ENCODE results near the gene AMBRA1.
A peak's percentile ranks its signal among the peaks of the same experiment; 100 is the strongest.

The AMBRA1 gene

DNA sequence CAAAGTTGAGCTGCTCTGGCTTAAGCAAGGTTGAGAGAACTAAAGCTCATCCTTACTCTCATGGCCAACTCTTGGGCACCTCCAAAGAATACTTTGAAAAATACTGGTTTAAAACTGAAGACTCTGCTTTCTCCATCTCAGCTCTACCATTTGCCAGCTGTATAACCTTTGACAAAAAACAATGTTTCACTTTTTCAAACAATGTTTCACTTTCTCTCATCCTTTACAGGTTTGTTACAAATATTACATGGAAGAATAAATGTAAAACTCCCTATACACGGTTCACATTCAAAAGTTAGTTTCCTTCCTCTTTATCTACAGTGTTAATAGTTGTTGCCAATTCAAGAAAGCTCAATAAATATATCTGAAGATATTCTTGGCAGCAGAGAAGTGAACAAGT, 19.2 kb downstream of the AMBRA1 start:
- no peak for DNase-seq

- DNase-seq, result no peak
These were observed 22.9 kb downstream of the AMBRA1 start for GRCh38 chr11:46570790-46571398.

DNA sequence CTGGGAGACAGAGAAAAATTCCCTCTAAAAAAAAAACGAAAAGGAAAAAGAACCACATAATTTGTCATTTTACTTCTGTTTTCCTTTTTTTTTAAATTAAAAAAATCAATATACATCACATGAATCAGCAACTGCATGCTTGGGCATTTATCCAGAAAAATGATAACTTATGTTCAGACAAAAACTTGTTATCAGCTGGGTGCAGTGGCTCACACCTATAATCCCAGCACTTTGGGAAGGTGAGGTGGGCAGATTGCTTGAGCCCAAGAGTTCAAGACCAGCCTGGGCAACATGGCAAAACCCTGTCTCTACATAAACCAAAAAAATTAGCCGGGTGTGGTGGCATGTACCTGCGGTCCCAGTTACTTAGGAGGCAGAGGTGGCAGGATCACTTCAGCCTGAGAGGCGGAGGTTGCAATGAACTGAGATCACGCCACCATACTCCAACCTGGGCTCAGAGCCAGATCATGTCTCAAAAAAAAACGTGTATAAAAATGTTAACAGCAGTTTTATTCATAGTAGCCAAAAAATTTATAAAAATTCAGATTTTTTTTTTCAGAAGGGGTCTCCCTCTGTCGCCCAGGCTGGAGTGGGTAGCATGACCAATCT, 28.5 kb downstream of the AMBRA1 start:
- no peak for DNase-seq

DNA sequence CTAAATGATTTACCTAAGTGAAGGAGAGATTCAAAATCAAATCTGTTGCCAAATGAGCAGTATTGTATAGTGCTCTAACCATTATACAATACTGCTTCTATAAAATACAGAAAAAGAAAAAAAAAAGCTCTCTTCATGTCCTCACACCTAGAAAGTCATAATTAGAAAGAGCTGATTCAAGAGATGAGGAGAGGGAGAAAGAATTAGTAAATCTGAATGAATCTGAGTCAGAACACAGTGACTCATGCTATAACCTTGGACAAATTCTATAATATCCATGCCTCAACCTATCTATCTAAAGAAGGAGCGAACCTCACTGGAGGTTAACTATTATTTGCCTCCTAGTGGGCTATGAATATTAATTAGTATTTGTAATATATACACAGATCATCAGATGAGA, 29.4 kb downstream of the AMBRA1 start:
- no peak for DNase-seq

DNA sequence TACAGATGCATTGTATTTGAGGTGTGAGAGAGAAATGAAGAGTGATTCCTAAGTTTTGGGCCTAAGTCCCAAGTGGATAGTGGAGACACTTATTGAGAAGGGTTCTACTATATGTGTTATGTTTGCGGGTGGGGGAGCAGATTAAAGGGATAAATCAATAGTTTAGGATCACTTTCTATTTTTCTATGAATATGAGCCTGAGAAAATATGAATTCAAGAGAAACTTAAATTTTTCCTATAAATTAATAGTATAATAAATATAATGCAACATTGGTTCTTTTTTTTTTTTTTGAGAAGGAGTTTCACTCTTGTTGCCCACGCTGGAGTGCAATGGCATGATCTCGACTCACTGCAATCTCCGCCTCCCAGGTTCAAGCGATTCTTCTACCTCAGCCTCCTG, 31.3 kb downstream of the AMBRA1 start:
- DNase-seq, result no peak

DNA sequence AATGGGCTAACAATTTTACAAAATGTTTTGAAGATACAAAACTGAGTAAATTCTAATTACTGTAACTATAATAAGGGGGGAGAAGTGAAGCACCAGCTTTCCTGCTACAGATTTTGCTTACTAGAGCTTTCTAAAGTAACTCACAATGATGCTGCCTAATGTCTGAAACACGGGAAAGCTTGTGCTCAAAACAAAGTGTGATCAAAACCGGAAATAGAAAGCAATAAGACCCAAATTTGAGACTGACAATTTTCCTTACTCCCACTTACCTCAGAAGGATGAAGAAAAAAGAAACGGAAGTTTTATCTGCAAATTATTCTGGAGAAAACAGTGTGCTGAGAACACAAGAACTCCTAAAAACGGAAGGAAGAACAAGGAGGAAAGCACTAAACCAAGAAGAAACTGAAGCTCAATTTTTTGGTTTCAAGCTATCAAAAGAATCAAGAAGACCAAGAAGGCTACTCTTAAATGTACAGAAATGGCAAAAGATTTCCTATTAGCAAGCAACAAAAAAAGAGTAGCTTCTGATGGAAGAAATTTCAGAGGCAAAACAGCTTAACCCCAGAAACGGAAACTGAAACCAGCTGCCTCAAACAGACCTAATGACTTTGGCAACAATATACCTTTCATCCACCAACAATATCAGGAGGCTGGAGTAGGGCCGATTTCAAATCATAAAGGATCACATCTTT, 33.4 kb downstream of the AMBRA1 start:
- no peak for DNase-seq

GRCh38 chr11:46559815-46560214, 34.0 kb downstream of the AMBRA1 start:
- no peak for DNase-seq

DNA sequence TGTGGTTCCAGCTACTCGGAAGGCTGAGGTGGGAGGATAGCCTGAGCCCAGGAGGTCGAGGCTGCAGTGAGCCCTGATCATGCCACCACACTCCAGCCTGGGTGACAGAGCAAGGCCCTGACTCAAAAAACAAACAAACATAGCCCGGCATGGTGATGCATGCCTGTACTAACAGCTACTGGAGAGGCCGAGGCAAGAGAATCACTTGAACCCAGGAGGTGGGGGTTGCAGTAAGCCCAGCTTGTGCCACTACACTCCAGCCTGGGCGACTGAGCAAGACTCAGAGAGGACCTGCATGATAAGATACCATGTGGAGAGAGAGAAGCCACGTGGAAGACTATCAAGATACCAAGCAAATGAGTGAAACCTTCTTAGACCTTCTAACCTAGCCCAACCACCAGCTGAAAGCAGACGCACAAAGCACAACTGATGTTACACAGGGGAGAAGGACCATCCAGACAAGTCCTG, 36.1 kb downstream of the AMBRA1 start:
- no peak for DNase-seq

- DNase-seq, result no peak
These were observed 38.4 kb downstream of the AMBRA1 start for GRCh38 chr11:46555267-46556054.

DNA sequence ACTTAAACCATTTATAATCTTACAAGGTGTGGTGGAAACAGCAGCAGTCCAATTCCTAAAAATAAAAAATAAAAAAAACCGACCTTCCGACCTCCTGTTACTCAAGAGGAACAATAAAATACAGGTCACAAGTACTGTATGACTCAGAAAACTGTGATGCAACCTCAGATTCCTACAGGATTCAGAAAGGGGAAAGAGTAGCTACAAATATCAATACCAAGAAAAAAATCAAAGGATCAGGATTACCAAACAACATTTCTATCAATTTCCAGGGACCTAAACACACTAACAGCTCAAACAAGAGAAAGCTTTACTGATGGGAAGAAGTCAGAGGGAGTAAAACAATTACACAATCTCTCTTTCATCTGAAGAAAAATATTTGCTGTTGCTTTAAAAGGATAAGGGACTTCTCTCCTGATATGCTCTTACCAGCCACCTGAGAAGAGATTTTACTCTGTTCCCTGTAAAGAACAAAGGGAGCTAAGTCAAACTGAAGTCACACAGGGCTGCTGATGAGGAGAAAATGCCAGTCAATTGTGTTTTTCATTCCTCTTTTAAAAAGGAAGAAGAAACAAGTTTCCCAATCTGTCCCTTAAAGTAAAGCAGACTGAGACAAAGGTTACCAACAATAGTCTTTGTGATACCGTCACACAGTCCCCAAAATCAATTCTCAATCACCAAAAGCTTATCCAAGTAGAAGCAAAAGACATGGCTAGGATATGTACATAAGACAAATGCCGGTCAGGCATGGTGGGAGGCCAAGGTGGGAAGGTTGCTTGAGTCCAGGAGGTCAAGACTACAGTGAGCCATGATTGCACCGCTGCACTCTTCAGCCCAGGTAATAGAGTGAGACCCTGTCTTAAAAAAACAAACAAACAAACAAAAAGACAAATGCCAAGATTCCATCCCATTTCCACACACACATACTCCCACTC, 39.3 kb downstream of the AMBRA1 start:
- no peak for DNase-seq

- no peak for DNase-seq
These were observed 40.0 kb downstream of the AMBRA1 start for GRCh38 chr11:46553814-46554212.

DNA sequence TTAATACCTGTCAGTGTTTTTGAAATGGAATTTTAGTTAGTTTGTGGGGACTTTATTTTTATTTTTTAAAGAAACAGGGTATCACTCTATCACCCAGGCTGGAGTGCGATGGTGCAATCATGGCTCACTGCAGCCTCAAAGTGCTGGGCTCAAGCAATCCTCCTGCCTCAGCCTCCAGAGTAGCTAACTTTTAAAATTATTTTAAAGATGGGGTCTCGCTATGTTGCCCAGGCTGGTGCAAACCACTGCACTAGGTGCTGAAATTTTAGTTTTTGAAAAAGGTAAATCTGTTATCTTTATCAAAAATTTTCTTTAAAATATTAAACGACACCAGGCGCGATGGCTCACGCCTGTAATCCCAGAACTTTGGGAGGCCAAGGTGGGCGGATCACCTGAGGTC, 42.6 kb downstream of the AMBRA1 start:
- no peak for DNase-seq

DNA sequence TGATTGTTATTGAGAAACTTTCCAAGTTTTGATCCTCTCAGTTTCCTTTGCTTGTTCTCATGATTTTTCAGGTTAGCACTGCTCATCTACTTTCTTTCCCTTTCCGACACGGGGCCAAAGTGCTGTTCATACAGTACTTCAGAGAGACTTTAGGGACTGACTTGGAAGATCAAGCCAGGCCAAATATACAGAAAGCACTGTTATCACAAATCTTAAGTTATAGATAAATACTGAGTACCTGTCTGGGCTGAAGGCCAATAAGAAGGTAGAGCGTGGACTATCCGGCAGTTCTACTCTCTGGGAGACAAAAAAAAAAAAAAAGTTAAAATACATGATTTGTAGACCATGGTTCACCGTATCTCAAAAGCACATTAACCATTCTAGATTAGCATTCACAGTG, 46.2 kb downstream of the AMBRA1 start:
- no peak for DNase-seq

DNA sequence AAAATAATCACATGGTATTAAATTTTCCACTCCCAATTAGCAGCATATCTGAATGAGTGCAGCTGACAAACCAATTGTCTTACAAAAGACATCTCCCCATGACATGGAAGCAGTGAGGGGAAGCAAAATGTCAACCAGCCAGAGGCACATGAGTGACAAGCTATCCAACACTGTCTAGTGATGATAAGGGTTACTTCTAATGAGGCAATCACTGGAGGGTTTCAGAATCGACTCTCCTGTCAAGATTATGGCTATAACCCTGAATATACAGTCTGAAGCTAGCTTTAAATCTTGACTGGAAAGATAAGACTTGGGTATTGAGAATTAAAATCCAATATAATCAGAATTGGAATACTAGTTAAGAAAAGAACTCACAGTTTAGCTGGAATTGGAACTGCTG, 50.3 kb downstream of the AMBRA1 start:
- DNase-seq, result no peak

DNA sequence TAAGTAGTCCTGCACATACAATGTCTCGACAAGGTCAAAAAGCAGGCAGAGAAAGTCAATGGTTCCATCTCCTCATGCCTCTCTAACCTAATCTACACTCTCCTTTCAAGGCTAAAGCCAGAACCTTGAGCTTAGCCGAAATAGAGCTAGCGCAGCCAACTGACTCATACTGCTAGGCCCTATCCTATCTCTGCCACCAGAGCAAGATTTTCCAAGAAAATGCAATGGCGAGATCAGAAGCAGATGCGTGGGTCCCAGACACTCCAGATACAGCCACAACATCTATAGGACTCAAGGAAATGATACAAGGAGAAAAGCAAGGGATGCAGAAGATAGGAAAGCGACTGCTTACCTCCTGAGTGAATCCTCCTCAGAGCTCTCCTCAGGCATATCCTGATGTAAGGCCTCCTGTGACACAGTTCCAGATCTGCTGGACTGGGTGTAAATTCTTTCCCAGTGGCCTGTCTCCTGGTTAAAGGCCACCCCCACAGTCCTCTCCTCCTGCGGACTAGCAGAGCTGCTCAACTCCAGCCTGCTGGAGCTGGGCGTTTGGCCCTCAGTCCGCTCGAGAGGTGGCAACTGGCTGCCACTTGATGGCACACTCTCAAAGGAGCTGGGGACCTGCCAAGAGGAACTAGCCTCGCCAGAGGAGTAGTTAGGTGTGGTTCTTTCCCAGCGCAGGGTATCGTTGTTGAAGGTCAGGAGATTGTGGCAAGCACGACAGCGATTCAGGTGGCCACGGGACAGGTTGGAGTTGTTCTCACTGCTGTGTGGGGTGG, 52.0 kb downstream of the AMBRA1 start:
- DNase-seq, result no peak

DNA sequence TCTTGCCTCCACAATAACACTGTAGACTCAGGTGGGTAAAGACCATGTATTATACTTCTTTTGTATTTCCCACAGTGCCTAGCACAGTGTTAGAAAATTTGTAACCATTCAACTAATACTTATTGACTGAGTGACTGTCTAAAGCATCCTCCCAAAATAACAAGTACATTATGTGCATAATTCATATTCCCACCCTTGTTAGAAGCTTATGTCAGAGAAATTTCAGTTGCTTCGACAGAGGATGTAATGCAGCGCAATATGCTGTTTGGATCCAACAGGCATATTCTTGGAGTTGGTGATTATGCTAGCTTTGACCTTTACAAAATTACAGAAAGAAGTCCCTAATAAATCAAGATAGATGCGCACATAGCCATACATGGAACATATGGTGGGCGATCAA, 53.0 kb downstream of the AMBRA1 start:
- no peak for DNase-seq

DNA sequence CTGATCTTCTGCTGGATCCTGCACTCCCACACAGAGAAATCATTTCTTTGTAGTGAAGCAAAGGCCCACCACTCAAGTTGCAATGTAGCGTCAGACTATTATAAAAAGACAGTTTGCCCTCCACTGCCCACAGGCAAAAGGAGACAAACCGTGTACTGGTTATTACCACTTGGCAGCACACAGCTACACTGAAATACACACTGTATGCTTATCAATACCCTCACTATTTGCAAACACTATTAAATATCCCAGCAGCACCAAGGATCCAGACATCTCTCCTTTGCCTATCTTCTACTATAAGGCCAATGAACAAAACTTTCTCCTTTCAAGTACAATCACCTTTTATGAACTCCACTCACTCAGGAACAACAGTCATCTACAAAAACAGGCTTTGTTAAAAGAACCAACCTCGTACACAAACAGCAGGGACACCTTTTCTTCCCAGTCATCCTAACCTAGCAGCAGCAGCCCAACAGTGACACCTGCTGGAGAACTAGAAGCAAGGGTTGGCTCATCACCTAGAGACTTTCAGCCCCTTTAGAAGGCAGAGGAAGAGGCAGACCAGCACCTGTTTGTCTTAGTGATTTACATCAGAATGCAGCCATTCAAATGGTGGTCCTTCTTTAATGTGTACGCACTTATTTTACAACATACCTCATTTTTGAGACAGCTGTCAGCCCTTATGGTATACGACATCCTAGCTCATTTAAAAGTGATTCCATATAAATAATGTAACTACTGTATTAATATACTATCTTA, 56.1 kb downstream of the AMBRA1 start:
- DNase-seq, result peak; percentile 49

DNA sequence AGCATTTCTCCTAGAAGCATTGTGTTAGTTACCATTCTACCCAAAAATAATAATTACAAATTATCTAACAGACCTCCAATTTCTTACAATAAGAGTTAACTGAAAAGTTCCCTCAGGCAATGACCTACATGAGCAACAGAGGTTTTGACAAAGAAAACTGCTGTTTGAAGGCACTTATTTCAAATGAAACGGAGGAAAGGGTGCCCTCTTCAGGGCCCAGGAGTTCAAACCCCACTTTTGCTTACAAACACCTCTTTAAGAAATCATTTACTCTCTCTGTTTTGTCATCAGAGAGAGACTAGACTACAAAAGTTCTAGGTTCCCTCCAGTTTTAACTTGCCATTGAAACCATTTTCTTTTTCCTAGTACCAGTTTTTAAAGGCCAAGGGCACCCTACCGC, 56.7 kb downstream of the AMBRA1 start:
- DNase-seq, result no peak

GRCh38 chr11:46535688-46536087, 58.1 kb downstream of the AMBRA1 start:
- DNase-seq, result no peak

- no peak for DNase-seq
These were observed 59.1 kb downstream of the AMBRA1 start for GRCh38 chr11:46534711-46535110.
